ENCODE results near the gene DNAI7.

DNA sequence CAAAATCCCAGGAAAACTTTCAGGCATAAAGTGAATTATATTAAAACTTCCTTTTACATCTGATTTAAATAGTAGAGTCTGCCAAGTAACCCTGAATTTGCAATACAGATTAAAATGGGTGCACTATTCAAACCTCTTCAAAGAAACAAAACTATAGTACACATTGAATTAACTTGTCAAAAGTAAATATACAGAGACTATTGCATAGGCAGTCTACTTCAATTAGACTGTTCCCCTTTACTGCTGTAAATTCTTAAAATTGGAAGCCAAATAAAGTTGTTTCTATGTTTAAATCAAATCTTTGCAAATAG lies 48.7 kb upstream of the DNAI7 start:
- TF ChIP-seq, protein P1, sequence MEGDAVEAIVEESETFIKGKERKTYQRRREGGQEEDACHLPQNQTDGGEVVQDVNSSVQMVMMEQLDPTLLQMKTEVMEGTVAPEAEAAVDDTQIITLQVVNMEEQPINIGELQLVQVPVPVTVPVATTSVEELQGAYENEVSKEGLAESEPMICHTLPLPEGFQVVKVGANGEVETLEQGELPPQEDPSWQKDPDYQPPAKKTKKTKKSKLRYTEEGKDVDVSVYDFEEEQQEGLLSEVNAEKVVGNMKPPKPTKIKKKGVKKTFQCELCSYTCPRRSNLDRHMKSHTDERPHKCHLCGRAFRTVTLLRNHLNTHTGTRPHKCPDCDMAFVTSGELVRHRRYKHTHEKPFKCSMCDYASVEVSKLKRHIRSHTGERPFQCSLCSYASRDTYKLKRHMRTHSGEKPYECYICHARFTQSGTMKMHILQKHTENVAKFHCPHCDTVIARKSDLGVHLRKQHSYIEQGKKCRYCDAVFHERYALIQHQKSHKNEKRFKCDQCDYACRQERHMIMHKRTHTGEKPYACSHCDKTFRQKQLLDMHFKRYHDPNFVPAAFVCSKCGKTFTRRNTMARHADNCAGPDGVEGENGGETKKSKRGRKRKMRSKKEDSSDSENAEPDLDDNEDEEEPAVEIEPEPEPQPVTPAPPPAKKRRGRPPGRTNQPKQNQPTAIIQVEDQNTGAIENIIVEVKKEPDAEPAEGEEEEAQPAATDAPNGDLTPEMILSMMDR (IDR thresholded peaks at IDR 0.05), result no peak
- TF ChIP-seq POLR2A (IDR thresholded peaks at IDR 0.05) (no peak), POLR2AphosphoS5 (IDR thresholded peaks at IDR 0.05) (no peak)

All from sigmoid colon (tissue), 4 donors.